ENCODE data around the gene TNIK.

DNA sequence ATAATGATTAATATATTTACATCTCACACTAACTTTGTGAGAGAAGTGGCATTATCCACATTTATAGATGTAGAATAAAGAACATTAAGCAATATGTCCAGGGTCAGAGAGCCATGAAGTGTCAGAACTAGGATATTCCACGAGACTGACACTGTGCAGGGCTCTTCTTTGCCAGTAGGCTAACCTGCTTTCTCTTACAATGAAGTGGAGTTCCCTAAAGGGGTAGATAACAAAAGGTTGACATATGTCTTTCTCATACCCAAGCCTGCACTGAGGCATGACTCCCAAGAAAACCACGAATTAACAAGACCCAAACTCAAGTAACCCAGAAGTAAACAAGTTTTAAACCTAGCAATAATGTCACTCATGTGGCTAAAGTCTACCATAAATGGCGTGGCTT is 242.1 kb downstream of the TNIK start:
- no peak for TF ChIP-seq POLR2A (IDR thresholded peaks at IDR 0.05; ENCODE audit: extremely low read depth, insufficient read length)
- no peak for TF ChIP-seq MYC (IDR thresholded peaks at IDR 0.05; ENCODE audit: low read depth, low read length)
- TF ChIP-seq, protein P1, sequence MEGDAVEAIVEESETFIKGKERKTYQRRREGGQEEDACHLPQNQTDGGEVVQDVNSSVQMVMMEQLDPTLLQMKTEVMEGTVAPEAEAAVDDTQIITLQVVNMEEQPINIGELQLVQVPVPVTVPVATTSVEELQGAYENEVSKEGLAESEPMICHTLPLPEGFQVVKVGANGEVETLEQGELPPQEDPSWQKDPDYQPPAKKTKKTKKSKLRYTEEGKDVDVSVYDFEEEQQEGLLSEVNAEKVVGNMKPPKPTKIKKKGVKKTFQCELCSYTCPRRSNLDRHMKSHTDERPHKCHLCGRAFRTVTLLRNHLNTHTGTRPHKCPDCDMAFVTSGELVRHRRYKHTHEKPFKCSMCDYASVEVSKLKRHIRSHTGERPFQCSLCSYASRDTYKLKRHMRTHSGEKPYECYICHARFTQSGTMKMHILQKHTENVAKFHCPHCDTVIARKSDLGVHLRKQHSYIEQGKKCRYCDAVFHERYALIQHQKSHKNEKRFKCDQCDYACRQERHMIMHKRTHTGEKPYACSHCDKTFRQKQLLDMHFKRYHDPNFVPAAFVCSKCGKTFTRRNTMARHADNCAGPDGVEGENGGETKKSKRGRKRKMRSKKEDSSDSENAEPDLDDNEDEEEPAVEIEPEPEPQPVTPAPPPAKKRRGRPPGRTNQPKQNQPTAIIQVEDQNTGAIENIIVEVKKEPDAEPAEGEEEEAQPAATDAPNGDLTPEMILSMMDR (IDR thresholded peaks at IDR 0.05; ENCODE audit: low read depth, low read length) = no peak
- TF ChIP-seq, protein P2, sequence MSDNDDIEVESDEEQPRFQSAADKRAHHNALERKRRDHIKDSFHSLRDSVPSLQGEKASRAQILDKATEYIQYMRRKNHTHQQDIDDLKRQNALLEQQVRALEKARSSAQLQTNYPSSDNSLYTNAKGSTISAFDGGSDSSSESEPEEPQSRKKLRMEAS (IDR thresholded peaks at IDR 0.05; ENCODE audit: low read depth, low read length) = no peak

All from NB4 (cell line).